Measurements from ENCODE around the gene GRAMD1B.
A peak's percentile ranks its signal among the peaks of the same experiment; 100 is the strongest.

GRAMD1B gene

GRCh38 chr11:123535401-123535800 lies 105.3 kb downstream of the GRAMD1B start:
- DNase-seq (ENCODE audit: low spot score) = no peak

GRCh38 chr11:123536690-123537437 lies 106.8 kb downstream of the GRAMD1B start:
- no peak for DNase-seq (ENCODE audit: low spot score)

DNA sequence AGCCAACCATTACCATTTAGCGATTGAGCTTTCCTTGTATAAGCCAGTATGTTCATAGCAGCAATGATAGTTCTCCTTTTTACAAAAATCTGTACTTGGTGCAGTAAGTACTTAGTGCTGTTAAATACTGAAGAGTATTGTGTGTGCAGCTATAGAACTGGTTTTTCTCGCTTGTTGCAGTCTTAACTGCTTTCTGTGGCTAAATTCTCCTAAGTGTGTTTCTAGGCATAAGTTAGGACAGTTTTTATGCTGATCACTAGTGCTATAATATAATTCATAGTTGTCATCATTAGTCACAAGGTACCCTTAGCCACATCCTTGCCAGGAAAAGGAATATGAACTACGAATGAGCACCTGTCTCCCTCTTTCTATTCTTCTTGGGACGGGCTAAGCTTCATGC lies 107.7 kb downstream of the GRAMD1B start:
- no peak for DNase-seq (ENCODE audit: low spot score)

GRCh38 chr11:123543797-123544196 lies 113.7 kb downstream of the GRAMD1B start:
- no peak for DNase-seq (ENCODE audit: low spot score)

- DNase-seq (ENCODE audit: low spot score) = peak; percentile 70
Observed at GRCh38 chr11:123544631-123545375, 114.7 kb downstream of the GRAMD1B start.

GRCh38 chr11:123545726-123546270 lies 115.7 kb downstream of the GRAMD1B start:
- DNase-seq (ENCODE audit: low spot score) = no peak

GRCh38 chr11:123546515-123546914 lies 116.4 kb downstream of the GRAMD1B start:
- DNase-seq (ENCODE audit: low spot score) = no peak

- no peak for DNase-seq (ENCODE audit: low spot score)
Observed at GRCh38 chr11:123547180-123547579, 117.1 kb downstream of the GRAMD1B start.

DNA sequence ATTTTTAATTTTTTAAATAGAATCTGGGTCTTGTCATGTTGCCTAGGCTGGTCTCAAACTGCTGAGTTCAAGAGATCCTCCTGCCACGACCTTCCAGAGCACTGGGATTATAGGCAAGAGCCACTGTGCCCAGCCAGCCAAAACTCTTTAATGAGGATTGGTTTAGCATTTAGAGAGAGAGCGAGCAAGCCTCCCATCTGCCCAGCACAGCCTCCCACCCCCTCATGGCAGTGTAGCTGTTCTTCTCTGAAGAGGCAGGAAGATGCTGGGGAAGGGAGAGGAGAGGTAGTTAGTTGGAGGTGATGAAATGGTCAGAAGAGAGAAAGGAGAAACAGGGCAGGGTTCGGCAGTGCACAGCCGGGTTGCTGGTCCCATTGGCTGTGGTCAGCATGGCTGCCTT lies 118.7 kb downstream of the GRAMD1B start:
- DNase-seq (ENCODE audit: low spot score) = no peak

DNA sequence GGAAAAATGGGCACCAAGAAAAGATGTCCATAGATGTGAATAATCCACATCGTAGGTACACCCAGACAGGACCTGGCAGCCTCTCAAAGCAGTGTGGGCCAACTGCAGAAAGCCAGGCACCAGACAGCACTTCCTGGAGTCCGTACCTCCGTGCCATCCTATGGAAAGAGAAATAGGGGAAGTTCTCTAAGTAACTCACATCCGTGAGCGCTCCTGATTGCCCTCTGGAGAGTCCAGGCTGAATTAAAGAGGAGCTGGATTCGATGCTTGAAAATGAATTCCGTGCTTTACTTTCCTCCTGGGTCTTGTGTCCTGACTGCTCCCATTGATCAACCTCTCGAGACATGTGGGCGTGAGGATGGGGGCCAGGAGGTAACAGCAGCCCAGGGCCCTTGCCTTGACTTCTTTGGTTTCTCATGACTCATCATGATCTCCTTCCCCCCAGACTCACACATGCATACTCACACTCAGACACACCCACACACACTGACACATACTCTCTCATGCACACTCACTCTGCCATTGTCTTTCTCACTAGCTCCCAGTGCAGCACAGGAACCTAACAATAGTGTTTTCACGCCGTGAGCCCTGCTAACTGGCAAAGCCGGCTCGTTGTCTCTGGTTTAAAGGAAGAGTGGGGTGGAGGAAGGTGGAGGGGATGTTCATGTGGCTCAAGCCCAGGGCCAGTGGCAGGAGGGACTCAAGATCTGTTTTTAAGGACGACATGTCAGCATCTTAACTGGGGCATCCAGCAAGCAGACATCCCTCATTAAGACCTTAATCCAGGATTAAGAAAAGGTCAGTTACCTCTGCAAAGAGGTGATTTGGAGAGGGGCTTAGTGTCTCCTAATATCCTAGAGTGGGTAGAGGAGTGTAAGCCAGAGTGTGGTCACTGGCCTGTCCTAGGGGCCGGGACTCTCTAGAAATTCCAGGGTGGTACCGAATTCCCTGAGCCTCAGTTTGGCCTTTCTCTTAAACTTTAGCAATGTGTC lies 120.2 kb downstream of the GRAMD1B start:
- DNase-seq (ENCODE audit: low spot score) = no peak

DNA sequence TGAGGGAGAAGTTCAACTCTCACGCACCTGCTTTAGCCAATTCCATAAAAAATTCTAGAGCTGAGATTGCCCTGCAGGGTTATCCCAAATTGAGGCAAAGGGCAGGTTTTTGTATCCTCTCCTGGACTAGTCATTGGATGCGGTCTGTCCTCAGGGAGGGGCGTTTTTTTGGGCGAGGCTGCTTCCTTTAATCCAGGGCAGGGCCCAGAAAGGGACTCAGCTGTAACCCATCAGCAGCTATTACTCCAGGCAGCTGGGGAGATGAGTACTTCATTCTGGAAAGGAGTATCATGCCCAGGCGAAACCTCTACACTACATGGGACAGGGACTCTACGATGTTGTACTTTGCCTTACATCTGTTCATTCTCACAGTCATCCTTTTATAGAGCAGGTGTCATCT lies 121.0 kb downstream of the GRAMD1B start:
- no peak for DNase-seq (ENCODE audit: low spot score)

GRCh38 chr11:123556633-123557032 lies 126.6 kb downstream of the GRAMD1B start:
- DNase-seq (ENCODE audit: low spot score) = no peak

DNA sequence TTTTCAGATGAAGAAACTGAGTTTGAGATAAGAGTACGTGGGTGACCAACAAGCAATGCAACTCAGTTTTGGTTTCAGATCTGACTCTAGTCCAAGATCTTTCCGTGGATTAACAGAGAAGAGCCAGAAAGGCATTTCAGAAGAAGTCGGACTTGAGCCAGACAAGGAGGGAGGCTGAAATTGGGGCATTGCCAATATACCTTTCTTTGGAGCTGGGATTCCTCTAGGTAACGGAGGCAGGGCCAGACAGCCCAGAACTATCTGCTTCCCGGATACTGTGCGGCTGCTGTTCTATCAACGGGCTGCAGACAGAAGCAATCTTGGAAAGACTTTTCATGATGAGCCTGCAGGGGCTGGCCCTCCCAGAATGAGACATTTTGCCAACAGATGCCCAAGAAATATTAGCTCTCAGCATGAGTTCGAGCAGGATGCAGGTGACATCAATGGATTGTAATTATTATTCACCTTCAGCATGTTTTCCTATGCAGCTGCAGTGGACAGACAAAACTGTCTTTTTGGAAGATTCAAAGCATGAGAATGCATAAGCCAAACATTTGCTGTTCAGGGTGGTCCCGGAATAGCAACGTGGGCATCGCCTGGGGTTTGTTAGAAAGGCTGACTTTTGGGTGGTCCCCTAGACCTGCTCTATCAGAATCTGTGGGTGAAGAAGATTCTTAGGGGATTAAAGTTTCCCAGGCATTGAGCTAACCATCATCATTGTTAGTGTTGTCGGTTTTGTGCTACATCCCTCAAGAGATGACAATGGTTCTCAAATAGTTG lies 128.7 kb downstream of the GRAMD1B start:
- DNase-seq (ENCODE audit: low spot score) = no peak

DNA sequence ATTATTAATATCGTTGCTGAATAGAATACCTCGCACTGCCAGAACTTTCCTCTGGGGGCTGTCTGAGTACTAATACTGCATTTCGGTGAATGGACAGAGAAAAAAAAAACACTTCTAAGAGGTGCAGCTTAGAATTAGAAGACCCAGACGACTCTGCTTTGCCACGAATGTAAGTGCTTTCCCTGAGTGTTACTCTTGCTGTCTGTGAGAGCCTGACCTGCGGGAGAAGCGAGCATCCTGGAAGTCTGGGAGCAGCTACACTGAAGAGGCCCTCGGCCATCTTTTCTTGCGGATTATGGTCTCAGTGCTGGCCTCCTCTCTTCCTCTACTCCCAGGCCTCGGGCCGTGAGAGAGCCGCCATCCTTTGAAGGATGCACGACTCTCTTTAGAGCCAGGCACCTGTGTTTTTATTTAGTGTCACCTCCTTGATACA lies 129.5 kb downstream of the GRAMD1B start:
- no peak for DNase-seq (ENCODE audit: low spot score)

GRCh38 chr11:123560006-123560405 lies 129.9 kb downstream of the GRAMD1B start:
- DNase-seq (ENCODE audit: low spot score) = peak; percentile 83

- DNase-seq (ENCODE audit: low spot score) = peak; percentile 51
Observed at GRCh38 chr11:123561431-123561800, 131.3 kb downstream of the GRAMD1B start.

- no peak for DNase-seq (ENCODE audit: low spot score)
Observed at GRCh38 chr11:123562158-123562557, 132.1 kb downstream of the GRAMD1B start.

GRCh38 chr11:123562829-123563228 lies 132.8 kb downstream of the GRAMD1B start:
- no peak for DNase-seq (ENCODE audit: low spot score)

- no peak for DNase-seq (ENCODE audit: low spot score)
Observed at GRCh38 chr11:123564221-123564620, 134.2 kb downstream of the GRAMD1B start.

DNA sequence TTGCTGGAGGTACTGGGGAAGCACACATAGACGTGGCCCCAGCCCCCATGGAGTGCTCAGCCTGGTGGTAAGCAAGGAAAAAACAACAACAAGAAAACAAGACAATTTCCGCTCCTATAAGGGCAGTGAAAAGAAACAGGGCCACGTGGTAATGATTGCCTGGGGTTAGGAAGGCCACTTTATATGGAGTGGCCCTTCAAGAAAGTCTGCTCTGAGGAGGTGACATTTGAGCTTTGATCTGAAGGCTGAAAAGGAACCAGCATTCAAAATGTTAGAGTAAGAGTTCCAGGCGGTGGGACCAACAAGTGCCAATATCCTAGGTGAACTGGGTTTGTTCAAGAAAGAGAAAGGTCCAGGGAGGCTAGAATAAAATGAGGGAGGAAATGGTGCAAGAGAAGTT lies 136.8 kb downstream of the GRAMD1B start:
- DNase-seq (ENCODE audit: low spot score) = no peak

GRCh38 chr11:123567466-123567865 lies 137.4 kb downstream of the GRAMD1B start:
- peak; percentile 50 for DNase-seq (ENCODE audit: low spot score)
